ENCODE results near the gene URB1.

URB1 gene

DNA sequence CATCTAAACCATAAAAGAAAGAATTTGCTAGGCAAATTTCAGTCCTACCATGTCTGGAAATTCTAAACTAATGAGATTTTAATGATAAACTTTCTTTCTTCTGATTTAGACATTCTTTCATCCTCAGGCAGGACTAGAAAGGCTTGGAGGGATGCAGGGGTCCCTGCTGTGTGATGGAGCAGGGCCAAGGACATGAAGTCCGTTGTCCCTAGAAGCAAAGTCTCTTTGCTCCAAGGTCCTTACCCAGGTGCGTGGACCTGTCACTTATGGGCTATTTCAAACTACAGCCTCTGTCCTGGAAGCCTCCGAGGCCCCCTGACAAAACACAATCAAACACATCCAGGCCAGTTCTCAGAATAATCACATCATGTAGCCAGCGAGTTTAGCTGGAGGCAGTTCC, 26.6 kb downstream of the URB1 start:
- FAIRE-seq (no peak), DNase-seq (ENCODE audit: insufficient read length, low spot score) (no peak)
- TF ChIP-seq PAX5 (IDR thresholded peaks at IDR 0.05; ENCODE audit: insufficient read depth, low read length, severe bottlenecking) (no peak), POLR2AphosphoS5 (IDR thresholded peaks at IDR 0.05; ENCODE audit: low read depth, low read length) (no peak)

GRCh38 chr21:32364796-32365195, 28.0 kb downstream of the URB1 start:
- no peak for FAIRE-seq
- no peak for DNase-seq (ENCODE audit: insufficient read length, low spot score)

DNA sequence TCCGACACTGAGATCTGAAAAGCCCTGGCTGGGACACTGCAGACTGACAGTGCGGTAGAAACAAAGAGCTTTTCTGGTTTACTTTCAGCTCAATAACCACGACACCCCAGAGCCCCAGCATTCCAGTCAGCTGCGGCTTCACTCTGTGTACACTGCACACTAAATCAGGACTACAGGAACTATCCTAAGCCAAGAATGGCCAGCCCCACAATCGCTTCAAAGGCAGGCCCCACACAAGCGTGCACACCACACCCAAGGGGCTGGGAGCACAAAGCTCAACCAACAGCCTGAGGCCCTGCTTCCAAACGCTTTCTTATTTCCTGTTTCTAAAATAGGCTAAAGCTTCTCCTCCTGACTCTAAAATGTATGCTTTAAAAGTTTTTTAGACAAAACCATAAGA, 28.4 kb downstream of the URB1 start:
- no peak for FAIRE-seq

More at GRCh38 chr21:32364796-32365195, 28.0 kb downstream of the URB1 start:
- TF ChIP-seq POU2F2 (IDR thresholded peaks at IDR 0.05; ENCODE audit: low read depth, low read length) (no peak), SPI1 (IDR thresholded peaks at IDR 0.05; ENCODE audit: low read depth, low read length) (no peak), POLR2AphosphoS5 (IDR thresholded peaks at IDR 0.05; ENCODE audit: low read depth, low read length) (no peak), POLR2A (IDR thresholded peaks at IDR 0.05; ENCODE audit: low read depth, low read length) (no peak), TAF1 (IDR thresholded peaks at IDR 0.05; ENCODE audit: low read depth, low read length) (no peak), PAX5 (IDR thresholded peaks at IDR 0.05; ENCODE audit: insufficient read depth, low read length, severe bottlenecking) (no peak)

DNA sequence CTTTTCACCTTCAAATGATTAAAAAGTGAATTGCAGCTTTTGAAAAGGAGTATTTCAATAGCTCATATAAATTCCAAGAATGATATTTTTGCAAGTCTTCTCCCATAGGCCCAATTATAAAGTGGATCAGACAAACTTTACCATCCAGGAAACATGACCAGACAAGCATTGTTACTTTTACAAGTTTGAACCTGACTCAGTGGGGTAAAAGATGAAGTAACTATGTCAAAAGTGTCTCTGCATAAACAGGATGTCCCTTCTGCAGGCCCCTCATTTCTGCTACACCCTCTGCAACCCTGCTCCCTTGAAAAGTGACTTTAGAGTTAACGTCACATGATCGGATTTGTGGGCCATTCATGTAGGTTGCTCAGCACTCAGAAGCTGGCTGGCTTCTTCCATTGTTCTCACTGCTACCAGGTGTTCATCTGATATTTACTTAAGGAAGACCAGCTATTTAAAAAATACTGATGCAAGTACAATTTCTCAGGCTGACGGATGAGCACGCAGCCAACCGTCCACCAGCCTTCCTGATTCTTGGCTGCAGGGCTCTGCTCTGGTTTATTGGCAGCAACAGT, 32.3 kb downstream of the URB1 start:
- DNase-seq (ENCODE audit: insufficient read length, low spot score) (no peak), FAIRE-seq (no peak)
- TF ChIP-seq POU2F2 (IDR thresholded peaks at IDR 0.05; ENCODE audit: low read depth, low read length) (no peak), TAF1 (IDR thresholded peaks at IDR 0.05; ENCODE audit: low read depth, low read length) (no peak), SPI1 (IDR thresholded peaks at IDR 0.05; ENCODE audit: low read depth, low read length) (no peak), POLR2AphosphoS5 (IDR thresholded peaks at IDR 0.05; ENCODE audit: low read depth, low read length) (no peak), PAX5 (IDR thresholded peaks at IDR 0.05; ENCODE audit: insufficient read depth, low read length, severe bottlenecking) (no peak), POLR2A (IDR thresholded peaks at IDR 0.05; ENCODE audit: low read depth, low read length) (no peak)

More for the DNA sequence above, 28.4 kb downstream of the URB1 start:
- no peak for DNase-seq (ENCODE audit: insufficient read length, low spot score)
- TF ChIP-seq POLR2AphosphoS5 (IDR thresholded peaks at IDR 0.05; ENCODE audit: low read depth, low read length), result no peak
- TF ChIP-seq SPI1 (IDR thresholded peaks at IDR 0.05; ENCODE audit: low read depth, low read length), result no peak
- no peak for TF ChIP-seq PAX5 (IDR thresholded peaks at IDR 0.05; ENCODE audit: insufficient read depth, low read length, severe bottlenecking)

DNA sequence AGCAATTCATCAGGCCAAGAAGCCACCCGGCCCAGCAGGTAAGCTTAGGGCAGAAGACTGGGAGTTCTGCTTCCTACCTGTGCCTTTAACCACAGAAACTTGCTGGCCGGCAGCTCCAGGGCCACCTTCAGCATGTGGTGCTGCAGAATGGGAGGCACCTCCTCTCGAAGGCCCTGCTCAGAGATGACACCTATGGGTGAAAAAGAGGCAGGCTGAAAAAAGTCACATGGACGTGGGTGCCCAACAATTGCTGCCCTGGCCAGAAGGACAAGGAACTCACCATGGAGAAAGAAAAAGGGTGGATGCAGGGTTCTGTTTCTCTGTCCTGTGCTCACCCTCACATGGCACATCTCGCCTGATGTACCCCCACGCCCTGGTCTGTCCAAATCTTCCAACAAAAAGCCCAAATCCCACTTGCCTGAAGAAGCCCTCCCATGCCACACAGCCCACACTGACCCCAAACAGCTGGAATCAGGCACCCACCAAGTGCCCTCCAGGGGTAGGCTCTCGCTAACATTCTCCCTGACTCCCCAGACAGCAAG, 33.0 kb downstream of the URB1 start:
- TF ChIP-seq TAF1 (IDR thresholded peaks at IDR 0.05; ENCODE audit: low read depth, low read length) (no peak), POLR2A (IDR thresholded peaks at IDR 0.05; ENCODE audit: low read depth, low read length) (no peak), POU2F2 (IDR thresholded peaks at IDR 0.05; ENCODE audit: low read depth, low read length) (no peak), POLR2AphosphoS5 (IDR thresholded peaks at IDR 0.05; ENCODE audit: low read depth, low read length) (no peak), SPI1 (IDR thresholded peaks at IDR 0.05; ENCODE audit: low read depth, low read length) (no peak), PAX5 (IDR thresholded peaks at IDR 0.05; ENCODE audit: insufficient read depth, low read length, severe bottlenecking) (no peak)
- no peak for FAIRE-seq
- no peak for DNase-seq (ENCODE audit: insufficient read length, low spot score)

GRCh38 chr21:32356874-32357395, 35.9 kb downstream of the URB1 start:
- TF ChIP-seq PAX5 (IDR thresholded peaks at IDR 0.05; ENCODE audit: insufficient read depth, low read length, severe bottlenecking), result no peak
- TF ChIP-seq POU2F2 (IDR thresholded peaks at IDR 0.05; ENCODE audit: low read depth, low read length), result no peak
- TF ChIP-seq POLR2AphosphoS5 (IDR thresholded peaks at IDR 0.05; ENCODE audit: low read depth, low read length), result no peak
- no peak for TF ChIP-seq TAF1 (IDR thresholded peaks at IDR 0.05; ENCODE audit: low read depth, low read length)
- no peak for TF ChIP-seq SPI1 (IDR thresholded peaks at IDR 0.05; ENCODE audit: low read depth, low read length)
- TF ChIP-seq POLR2A (IDR thresholded peaks at IDR 0.05; ENCODE audit: low read depth, low read length), result no peak
- FAIRE-seq (no peak), DNase-seq (ENCODE audit: insufficient read length, low spot score) (no peak)

DNA sequence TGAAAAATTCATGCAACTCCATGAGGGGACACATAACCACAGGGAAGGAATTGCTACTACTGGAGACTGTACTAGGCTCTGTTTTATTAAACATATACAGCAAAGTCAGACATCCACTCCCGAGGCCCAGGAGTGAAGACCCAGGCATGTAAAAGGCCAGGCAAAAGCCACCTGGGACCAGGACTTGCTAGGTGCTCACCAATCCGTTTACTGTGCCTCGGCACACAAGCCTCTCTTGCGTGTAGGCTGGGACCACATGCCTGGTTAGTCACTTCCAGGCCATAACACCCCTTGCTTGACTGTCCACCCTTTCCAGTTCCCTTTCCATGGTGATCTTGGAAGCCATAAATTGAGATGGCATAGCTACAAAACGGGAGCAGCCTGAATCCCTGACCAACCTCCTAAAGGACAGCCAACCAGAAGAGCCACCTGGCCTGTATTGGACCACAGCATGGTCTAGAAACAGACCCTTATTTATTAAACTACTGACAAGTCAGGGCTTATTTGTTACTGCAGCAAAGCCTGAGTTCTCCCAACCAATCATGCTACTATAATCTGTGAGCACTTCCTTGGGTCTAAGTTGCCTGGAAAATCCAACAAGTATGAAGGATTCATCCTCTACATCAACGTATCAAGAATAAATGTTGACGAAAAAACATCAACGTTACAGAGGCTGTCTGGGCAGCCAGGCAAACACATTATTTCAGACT, 39.7 kb downstream of the URB1 start:
- no peak for FAIRE-seq
- TF ChIP-seq PAX5 (IDR thresholded peaks at IDR 0.05; ENCODE audit: insufficient read depth, low read length, severe bottlenecking), result no peak
- no peak for TF ChIP-seq SPI1 (IDR thresholded peaks at IDR 0.05; ENCODE audit: low read depth, low read length)
- TF ChIP-seq TAF1 (IDR thresholded peaks at IDR 0.05; ENCODE audit: low read depth, low read length), result no peak
- TF ChIP-seq POU2F2 (IDR thresholded peaks at IDR 0.05; ENCODE audit: low read depth, low read length), result no peak
- no peak for TF ChIP-seq POLR2AphosphoS5 (IDR thresholded peaks at IDR 0.05; ENCODE audit: low read depth, low read length)
- no peak for TF ChIP-seq POLR2A (IDR thresholded peaks at IDR 0.05; ENCODE audit: low read depth, low read length)
- DNase-seq (ENCODE audit: insufficient read length, low spot score), result no peak

- DNase-seq (ENCODE audit: insufficient read length, low spot score) (no peak), FAIRE-seq (no peak)
- TF ChIP-seq POU2F2 (IDR thresholded peaks at IDR 0.05; ENCODE audit: low read depth, low read length) (no peak), POLR2AphosphoS5 (IDR thresholded peaks at IDR 0.05; ENCODE audit: low read depth, low read length) (no peak), PAX5 (IDR thresholded peaks at IDR 0.05; ENCODE audit: insufficient read depth, low read length, severe bottlenecking) (no peak), SPI1 (IDR thresholded peaks at IDR 0.05; ENCODE audit: low read depth, low read length) (no peak), TAF1 (IDR thresholded peaks at IDR 0.05; ENCODE audit: low read depth, low read length) (no peak), POLR2A (IDR thresholded peaks at IDR 0.05; ENCODE audit: low read depth, low read length) (no peak)
Observed at GRCh38 chr21:32352526-32352925, 40.3 kb downstream of the URB1 start.

- FAIRE-seq, result no peak
- no peak for DNase-seq (ENCODE audit: insufficient read length, low spot score)
Observed at GRCh38 chr21:32351428-32351827, 41.4 kb downstream of the URB1 start.

More at GRCh38 chr21:32351428-32351827, 41.4 kb downstream of the URB1 start:
- no peak for TF ChIP-seq SPI1 (IDR thresholded peaks at IDR 0.05; ENCODE audit: low read depth, low read length)
- no peak for TF ChIP-seq POLR2A (IDR thresholded peaks at IDR 0.05; ENCODE audit: low read depth, low read length)
- TF ChIP-seq POLR2AphosphoS5 (IDR thresholded peaks at IDR 0.05; ENCODE audit: low read depth, low read length), result no peak
- TF ChIP-seq PAX5 (IDR thresholded peaks at IDR 0.05; ENCODE audit: insufficient read depth, low read length, severe bottlenecking), result no peak
- TF ChIP-seq POU2F2 (IDR thresholded peaks at IDR 0.05; ENCODE audit: low read depth, low read length), result no peak
- TF ChIP-seq TAF1 (IDR thresholded peaks at IDR 0.05; ENCODE audit: low read depth, low read length), result no peak
